ENCODE data around the gene GSTK1.

DNA sequence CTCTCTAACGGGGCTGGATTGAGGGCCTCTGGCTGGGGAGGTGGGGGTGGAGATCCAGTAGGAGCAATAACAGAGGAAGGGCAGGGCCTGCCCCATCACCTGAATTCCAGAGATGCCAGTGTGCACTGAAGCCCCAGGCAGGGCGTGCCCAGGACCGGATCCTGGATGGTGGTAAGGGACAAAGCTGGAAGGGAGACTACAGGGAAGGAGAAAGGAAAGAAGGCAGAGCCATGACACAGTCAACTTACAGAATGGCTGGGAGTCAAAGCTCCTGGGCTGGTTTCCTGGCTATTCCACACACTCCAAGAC, 22.2 kb downstream of the GSTK1 start:
- TF ChIP-seq EZH2 (IDR thresholded peaks at IDR 0.05; ENCODE audit: low read depth) = no peak
- TF ChIP-seq, protein P1, sequence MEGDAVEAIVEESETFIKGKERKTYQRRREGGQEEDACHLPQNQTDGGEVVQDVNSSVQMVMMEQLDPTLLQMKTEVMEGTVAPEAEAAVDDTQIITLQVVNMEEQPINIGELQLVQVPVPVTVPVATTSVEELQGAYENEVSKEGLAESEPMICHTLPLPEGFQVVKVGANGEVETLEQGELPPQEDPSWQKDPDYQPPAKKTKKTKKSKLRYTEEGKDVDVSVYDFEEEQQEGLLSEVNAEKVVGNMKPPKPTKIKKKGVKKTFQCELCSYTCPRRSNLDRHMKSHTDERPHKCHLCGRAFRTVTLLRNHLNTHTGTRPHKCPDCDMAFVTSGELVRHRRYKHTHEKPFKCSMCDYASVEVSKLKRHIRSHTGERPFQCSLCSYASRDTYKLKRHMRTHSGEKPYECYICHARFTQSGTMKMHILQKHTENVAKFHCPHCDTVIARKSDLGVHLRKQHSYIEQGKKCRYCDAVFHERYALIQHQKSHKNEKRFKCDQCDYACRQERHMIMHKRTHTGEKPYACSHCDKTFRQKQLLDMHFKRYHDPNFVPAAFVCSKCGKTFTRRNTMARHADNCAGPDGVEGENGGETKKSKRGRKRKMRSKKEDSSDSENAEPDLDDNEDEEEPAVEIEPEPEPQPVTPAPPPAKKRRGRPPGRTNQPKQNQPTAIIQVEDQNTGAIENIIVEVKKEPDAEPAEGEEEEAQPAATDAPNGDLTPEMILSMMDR (conservative IDR thresholded peaks at IDR 0.05) = no peak

Measured in PC-9 (cell line).